HL-60/S4 treated with retinoic acid at 250 ng/mL for 4 days and 3 days (cell line): Measurements from ENCODE around the gene ZNF469.

ENCODE experiments used
- in situ Hi-C: fragments of 300-500 bp; cut with MboI; formaldehyde crosslinking; loops from 2 replicates; pipeline ENCODE4 v1.7.0; 2022; ENCODE audit warnings: low sequenced_read_pairs

ZNF469 gene, protein sequence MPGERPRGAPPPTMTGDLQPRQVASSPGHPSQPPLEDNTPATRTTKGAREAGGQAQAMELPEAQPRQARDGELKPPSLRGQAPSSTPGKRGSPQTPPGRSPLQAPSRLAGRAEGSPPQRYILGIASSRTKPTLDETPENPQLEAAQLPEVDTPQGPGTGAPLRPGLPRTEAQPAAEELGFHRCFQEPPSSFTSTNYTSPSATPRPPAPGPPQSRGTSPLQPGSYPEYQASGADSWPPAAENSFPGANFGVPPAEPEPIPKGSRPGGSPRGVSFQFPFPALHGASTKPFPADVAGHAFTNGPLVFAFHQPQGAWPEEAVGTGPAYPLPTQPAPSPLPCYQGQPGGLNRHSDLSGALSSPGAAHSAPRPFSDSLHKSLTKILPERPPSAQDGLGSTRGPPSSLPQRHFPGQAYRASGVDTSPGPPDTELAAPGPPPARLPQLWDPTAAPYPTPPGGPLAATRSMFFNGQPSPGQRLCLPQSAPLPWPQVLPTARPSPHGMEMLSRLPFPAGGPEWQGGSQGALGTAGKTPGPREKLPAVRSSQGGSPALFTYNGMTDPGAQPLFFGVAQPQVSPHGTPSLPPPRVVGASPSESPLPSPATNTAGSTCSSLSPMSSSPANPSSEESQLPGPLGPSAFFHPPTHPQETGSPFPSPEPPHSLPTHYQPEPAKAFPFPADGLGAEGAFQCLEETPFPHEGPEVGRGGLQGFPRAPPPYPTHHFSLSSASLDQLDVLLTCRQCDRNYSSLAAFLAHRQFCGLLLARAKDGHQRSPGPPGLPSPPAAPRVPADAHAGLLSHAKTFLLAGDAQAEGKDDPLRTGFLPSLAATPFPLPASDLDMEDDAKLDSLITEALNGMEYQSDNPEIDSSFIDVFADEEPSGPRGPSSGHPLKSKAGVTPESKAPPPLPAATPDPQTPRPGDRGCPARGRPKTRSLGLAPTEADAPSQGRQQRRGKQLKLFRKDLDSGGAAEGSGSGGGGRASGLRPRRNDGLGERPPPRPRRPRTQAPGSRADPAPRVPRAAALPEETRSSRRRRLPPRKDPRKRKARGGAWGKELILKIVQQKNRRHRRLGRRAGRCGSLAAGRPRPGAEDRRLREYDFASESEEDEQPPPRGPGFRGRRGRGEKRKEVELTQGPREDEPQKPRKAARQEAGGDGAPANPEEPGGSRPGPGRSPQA (N-terminal part only)

DNA sequence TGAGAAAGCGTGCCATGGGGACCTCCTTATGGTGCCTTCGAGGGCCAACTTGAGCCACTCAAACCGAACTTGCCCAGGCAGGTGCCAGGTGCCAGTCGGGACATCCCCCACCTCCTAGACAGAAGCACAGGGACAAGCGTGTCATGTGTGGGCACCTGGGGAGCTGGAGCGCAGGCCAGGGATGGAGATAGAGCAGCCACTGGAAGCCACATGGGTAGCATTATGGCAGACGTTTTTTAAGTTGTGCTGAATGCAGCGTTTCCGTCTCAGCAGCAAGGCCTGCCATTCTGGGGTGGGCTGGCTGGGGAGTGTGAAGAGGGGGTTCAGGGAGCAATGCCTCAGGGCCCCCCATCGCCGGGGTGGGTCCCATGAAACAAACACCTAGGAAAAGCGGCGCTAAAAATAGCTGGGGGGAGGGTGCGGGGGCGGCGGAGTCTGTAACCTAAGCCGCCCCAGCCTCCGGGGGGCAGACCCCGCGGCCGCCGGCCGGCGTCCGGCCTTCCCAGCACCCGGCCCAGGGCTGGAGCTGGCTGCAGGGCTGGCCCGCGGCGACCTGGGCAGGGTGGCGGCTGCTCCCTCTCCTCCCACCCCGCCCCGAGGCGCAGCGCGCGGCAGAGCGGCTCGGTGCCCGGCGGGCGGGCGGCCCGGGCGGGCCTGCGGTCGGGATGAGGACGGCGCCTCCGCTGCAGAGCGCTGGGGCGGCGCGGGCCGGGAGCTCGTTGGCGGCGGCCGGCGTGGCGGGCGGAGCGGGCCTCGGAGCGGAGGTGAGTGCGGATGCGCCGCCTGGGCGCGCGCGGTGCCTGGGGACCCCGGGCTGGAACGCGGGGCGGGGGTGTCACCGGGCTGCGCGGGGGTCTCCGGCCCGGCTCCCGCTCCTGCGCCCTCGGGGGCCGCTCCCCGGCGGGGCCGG is at the start of gene ZNF469:
ZNF469 (plus strand) TSS at position 469 of the 910 bp plus-strand sequence. CDS start 44,512 bp downstream, outside the sequence.
- in situ Hi-C loops, result no loop called here

DNA sequence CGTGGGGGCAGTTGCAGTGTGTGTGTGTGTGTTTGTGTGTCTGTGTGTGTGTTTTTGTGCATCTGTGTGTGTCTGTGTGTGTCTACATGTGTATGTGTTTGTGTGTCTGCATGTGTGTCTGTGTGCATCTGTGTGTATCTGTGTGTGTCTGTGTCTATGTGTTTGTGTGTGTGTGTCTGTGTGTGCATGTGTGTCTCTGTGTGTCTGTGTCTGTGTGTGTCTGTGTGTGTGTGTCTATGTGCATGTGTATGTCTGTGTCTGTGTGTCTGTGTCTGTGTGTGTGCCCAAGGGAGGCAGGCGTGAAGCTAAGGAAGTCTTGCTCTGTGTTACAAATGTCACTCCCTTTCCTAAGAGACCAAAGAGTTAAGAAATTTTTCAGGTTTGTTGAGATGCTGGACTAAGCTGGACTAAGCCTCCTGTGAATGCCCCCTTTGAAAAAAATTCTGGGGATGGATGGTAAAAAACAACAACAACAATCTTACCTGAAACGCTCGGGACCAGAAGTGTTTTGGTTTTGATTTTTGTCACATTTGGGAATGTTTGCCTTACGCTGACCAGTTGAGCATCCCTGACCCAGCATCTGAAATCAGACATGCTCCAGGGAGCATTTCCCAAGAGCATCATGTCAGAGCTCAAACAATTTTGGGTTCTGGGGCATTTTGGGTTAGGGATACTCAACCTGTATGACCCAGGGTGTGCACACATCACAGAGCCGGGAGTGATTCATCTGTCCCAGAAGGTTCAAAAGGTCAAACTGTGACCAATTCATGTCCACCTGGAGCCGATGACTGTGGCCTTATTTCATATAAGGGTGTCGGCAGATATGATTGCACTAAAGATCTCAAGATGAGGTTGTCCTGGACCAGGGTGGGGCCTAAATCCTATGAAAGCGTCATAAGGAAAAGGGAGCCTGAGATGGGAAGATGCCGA is 48.6 kb upstream of the ZNF469 start:
- in situ Hi-C loops, result no loop called here

DNA sequence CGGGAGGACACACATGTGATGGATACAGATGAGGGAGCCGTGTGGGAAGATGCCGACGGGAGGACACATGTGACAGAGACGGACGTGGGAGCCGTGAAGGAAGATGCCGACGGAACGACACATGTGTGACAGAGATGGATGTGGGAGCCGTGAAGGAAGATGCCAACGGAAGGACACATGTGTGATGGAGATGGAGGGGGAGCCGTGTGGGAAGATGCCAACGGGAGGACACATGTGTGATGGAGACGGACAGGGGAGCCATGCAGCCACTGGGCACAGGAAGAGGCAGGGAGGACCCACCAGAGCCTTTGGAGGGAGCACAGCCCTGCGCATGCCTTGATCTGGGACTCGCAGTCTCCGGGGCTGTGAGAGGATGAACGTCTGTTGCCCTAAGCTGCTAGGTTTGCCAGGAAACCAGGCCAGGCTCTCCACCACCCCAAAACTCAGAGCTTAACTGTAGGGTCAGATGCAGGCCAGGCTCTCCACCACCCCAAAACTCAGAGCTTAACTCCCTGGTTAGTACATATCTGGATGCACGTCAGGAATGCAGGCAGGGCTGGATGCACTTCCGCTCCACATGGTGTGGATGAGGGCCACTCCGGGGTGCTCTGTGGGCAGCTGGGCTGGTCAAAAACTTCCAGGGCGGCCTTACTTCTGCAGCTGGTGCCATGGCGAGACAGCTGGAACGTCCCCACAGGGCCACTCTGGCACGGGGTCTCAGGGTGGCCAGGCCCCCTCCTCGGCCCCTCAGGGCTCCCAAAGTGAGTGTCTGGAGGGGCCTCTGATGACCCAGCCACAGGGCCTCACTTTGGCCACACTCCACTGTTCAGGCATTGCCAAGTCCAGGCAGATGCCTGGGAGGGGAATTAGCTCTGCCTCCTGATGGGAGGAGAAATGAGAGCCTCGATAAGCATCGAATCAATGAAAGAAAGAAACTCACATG is 47.7 kb upstream of the ZNF469 start:
- in situ Hi-C loops, result no loop called here

DNA sequence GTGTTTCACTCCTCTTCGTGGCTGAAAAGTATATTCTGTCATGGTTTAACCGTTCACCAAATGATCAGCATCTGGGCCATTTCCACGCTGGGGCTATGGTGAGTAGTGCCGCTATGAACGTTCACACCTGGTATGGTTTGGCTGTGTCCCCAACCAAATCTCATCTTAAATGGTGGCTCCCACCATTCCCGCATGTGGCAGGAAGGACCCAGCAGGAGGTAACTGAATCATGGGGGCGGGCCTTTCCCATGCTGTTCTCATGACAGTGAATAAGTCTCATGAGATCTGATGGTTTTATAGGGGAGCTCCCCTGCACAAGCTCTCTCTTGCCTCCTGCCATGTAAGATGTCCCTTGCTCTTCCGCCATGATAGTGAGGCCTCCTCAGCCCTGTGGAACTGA is 45.7 kb upstream of the ZNF469 start:
- in situ Hi-C loops, result no loop called here

DNA sequence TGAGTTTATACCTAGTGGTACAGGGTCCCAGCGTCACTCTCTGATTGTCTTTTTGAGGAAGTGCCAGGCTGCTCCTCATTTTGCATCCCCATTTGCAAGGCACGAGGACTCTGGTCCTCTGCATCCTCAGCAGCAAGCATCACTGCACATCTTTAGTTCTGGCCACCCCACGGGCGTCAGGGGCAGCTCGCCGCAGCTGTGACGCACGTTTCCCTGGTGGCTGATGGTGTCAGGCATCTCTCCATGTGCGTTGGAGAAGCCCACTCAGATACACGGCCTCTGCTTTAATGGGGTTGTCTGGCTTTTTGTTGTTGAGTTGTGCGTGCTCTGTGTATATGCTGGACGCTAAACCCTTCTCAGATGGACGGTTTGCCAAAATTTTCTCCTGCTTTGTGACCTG is 45.2 kb upstream of the ZNF469 start:
- in situ Hi-C loops, result no loop called here

DNA sequence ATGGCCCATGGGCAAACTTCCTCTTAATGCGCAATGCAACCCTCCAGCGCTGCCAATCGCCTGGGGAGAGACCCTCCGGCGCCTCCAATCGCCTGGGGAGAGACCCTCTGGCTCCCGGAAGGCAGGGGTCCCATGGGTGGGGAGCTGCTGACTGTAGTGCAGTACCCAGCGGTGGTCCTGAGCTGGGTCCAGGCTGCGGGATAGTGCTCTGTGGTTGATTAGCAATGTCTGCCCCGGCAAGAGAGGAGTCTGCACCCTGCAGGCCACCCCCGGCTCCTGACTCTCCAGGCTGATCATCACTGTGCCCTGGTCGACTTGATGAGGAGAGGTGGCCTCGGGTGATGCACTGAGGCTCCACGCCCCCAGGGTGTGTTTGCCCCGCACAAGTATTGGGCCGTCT is 44.6 kb upstream of the ZNF469 start:
- in situ Hi-C loops, result no loop called here

DNA sequence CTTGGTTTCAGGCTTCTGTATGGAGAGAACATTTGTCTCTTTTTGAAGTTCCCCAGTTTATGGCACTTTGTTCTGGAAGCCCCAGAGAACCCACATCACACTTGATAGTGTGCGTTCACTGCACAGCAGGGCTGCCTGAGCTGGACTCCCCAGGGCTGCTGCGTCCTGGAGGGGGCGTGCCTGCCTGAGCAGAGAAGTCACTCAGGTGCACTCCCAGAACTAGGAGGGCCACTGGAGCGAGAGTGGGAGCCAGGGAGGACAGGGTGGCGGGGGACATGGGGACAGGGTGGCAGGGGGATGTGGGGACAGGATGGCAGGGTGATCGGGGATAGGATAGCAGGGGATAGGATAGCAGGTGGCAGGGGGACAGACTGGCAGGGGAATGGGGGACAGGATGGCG is 43.9 kb upstream of the ZNF469 start:
- in situ Hi-C loops, result no loop called here

DNA sequence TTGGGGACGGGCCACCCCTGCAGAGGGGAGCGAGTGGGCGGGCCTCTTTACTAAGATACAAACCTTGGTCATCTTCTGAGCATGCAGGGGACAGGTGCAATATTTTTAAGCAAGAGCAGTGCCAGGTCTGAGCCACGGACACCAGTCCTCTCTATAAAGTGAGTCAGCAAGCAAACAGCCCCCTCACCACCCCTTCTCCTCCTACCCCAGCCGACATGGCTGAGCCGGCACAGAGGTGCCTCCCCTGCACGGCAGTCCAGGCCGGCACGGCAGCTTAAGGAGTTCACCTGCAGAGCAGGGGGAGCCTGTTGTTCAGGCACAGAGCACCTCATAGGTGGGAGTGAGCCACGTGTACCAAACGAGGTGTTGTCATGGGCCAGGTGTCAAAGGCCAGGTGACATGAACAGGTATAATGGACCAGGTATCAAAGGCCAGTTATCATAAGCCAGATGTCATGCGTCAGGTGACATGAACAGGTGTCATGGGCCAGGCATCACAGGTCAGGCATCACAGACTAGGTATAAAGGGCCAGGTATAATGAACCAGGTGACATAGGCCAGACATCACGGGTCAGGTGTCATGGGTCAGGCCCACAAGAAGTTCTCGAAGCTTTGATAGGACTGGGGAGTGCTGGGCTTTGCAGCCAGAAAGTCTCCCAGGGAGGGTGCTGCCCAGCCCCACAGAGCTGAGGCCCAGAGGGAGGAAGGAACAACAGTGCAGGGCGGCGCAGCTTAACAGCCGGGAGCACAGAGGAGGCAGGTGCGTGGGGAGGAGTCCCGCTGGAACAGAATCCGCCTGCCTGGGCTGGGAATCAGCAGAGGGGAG is 42.6 kb upstream of the ZNF469 start:
- in situ Hi-C loops, result no loop called here

DNA sequence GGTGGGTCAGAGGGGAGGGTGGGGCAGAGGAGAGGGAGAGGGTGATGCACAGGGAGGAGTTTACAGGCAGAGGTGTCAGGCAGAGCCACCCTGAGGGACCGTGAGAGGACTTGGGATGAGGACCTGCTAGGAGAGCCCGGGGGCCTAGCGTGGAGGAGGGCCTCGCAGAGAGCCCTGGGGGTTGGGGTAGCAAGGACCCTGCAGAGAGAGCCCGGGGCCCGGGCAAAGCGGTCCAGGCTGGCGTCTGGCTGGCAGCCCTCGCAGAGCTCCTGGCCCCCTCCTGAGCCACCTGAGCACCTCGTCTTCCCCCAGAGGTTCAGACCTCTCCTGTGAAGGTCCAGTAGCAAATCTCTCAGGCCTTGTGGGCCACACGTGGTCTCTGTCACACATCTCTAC is 42.0 kb upstream of the ZNF469 start:
- in situ Hi-C loops, result no loop called here

DNA sequence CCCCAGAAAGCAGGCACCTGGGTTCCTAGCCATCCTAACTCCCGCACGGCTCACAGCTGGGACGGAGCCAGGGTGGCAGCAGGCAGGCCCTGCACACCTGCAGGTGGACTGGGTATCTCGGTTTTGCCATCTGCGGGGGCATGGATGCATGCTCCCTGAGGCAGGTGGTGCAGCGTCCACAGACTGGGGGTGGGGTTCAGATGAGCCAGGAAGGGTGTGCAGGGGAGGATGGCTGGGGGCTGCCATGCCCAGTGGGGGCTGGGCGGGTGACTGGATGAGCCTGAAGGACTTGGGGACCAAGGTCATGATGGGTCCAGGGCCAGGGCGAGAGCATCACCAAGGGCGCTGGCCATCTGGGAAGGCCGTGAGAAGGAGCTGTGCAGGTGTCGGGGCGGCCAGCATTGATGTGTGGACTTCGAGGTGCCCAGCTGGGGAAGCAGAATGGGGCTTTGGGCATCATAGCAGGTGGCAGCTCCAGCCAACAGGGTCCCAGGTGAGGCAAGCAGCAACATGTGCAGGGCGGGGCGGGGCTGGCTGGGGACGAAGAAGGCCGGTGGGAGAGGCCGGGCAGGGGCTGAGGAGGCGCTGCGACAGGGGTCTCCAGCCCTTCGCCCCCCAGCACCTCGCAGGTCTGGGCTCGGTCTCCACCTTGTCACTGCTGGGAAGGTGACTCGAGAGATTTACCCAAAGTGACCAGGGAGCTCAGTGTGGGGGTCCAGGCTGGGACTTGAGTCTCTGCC is 41.0 kb upstream of the ZNF469 start:
- in situ Hi-C loops, result no loop called here

DNA sequence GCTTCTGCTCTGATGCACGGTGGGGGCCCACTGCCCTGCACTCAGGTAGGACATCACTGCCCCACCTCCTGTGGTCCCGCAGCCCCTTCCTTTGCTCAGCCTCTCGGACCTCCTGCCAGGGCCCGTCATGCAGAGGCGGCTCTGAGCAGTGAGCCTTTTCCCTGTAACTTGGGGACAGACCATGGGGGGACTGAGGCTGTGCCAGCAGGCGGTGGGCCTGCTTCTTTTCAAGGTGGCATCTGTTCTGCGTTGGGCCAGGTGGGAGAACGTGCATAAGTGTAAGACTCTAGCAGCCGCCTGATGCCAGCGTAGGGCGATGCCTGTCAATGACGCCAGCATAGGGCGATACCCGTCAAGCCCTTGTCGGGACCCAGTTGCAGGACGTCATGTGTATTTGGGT is 40.3 kb upstream of the ZNF469 start:
- in situ Hi-C loops, result no loop called here

DNA sequence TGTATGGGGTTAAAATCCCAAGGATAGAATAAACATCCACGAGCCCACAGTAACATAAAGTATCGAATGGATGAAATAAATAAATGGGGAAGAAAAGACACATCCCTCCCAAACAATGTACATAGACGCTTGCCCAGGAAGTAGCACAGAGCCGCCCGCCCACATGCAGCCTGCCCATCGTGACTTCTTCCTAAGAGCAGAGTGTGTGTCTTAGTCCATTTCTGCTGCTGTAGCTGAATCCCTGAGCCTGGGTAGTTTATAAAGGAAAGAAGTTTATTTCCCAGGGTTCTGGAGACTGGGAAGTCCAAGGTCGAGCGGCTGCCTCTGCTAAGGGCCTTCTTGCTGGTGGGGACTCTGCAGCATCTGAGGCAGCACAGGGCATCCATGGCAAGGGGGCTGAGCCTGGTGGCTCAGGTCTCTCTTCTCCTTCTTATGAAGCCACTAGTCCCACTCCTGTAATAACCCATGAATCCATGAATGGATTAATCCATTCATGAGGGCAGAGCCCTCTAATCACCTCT is 39.4 kb upstream of the ZNF469 start:
- in situ Hi-C loops, result no loop called here

DNA sequence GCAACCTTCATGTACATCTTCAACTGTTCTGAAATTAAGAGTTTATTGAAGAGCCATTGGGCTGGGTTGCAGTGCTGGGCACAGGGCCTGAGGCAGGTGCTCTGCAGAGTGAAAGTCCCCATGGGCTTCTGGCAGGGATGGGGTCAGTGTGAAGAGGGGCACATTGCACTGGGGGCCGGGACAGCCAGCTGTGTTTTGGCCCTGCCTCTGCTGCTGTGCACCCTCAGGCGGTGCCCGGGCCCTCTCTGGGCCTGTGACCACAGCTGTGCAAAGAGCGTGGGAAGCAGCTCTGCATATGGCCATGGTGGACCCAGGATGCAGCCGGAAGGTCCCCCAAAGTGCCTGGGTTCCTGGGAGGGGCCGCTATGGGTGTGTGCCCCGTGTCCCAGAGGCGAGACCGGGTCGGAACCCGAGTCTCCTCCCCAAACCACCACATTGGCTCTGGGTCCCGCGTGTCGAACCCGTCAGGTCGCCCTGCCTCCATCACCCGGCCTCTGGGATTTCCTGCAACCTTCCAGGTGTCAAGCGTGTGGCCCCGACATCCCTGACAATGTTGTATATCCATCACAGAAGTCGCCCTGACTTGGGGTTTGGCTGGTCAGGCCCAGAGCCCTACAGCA is 38.2 kb upstream of the ZNF469 start:
- in situ Hi-C loops, result no loop called here

DNA sequence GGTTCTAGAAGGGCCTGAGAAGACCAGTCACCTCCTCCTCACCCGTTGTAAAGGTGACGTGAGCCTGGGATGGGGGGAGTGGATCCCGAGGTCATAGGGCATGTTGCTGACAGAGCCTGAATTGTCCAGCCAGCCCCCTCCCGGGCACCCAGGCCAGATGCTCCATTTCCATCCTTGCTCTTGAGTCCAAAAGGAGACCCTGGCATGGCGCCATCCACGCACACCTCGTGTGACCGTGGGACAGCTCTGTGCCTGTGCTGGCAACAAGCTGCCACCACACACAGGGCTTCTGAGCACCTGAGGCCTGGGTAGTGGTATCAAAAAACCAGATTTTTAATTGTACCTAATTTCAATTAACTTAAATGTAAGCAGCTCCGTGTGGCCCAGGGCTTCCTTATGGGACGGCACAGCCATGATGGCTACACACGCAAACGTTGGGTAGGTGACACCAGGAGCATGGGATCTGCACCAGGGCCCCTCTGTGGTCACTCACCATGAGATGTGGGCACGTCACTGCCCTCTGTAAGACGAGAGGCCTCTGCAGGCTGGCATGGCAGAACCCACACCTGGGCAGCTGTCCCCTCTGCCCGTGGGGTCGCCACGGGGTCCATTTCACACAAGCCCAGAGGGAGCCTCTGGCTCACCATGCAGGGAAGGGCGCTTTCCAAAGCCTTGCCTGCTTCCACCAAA is 37.6 kb upstream of the ZNF469 start:
- in situ Hi-C loops, result no loop called here
